Urothelium cell line (cell line): ENCODE measurements around the gene EVA1C.
"Not testable (repeated sequence)": the region's sequence is repeated elsewhere in the genome, so short reads cannot be mapped to it uniquely, and the experiment has no call there.

Source experiments
- DNase-seq: peaks from one replicate; pipeline ENCODE4 v3.0.0; 2011; ENCODE audit warnings: low spot score, mixed read lengths
- FAIRE-seq: peaks from 2 replicates; lab custom pipeline; 2011; peaks lifted over from hg19 to GRCh38; lab: Jason Lieb, UNC

The EVA1C gene

DNA sequence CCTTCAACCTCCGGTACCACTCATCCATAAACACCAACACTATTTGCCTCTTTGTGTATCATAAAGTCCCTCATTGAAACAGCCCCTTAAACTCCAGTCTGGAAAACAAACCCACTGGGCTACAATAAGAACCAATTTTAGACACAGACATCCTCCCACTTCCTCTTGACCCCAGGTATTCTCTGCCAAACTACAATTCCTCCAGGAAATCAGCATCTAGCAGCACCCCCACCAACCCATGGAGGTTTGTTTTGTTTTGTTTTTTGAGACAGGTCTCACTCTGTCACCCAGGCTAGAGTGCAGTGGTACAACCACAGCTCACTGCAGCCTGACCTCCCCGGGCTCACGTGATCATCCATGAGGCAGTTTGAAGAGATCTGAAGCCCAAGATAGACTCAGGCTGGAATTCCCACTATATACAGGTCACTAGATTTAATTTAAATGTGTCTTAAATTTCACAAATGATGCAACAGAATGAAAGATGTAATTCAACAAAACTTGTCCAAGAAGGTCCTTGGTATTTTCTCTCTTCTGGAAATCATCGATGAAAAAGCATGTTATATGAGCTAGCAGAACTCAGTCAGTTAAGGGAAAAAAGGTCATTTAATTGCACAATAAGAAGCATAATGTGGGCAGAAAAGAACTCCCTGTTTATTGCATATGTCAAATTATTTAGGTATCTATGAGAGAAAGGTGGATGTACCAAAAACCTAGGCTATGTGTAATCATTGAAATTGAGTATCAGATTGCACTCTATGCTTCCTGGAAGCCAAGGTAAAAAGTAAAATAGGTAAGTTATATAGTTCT is 142.5 kb downstream of the EVA1C start:
- FAIRE-seq (no peak), DNase-seq (no peak)

DNA sequence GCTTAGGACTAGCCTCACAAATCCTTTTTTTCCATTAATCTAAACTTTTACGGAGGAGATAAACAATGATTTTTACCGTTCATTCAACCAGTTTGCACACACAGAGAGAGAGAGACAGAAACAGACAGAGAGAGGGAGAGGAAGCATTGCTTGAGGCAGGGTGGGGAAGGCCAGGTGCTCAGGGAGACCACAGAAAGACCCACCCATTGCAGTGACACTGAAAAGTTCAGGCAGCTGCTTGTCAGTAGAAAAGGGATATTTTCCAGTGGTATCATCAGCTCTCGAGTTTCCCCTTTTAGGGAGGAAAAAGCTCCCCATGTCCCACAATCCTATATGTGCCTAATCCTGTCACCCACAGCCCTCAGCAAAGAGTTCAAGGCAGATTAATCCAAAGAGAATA is 145.6 kb downstream of the EVA1C start:
- no peak for DNase-seq
- no peak for FAIRE-seq

DNA sequence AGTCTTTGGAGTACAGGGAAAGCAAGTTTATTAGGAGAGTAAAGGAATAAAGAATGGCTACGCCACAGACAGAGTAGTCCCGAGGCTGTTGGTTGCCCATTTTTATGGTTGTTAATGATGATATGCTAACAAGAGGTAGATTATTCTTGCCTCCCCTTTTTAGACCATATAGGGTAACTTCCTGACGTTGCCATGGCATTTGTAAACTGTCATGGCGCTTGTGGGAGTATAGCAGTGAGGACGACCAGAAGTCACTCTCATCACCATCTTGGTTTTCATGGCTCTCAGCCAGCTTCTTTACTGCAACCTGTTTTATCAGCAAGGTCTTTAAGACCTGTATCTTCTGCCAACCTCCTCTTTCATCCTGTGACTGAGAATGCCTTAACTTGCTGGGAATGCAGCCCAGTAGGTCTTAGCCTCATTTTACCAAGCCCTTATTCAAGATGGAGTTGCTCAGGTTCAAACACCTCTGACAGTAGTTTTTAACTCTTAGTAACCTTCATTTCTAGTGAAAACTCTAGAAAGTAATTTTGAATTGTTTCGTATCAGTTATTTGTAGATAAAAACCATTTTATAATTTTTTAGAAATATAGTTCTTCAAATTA is 146.6 kb downstream of the EVA1C start:
- FAIRE-seq (no peak), DNase-seq (no peak)

GRCh38 chr21:32560896-32561295 is 148.4 kb downstream of the EVA1C start:
- DNase-seq (no peak), FAIRE-seq (no peak)

DNA sequence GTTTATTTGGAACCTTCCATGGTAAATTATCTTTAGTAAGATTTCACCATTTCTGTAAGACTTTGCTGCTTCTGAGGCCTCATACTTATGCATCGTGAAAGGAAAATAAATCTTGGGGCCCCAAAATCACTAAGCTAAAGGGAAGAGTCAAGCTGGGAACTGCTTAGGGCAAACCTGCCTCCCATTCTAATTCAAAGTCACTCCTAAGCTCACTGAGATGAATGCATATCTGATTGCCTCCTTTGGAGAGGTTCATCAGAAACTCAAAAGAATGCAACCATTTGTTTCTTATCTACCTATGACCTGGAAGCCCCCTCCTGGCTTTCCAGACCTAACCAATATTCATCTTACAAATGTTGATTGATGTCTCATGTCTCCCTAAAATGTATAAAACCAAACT is 149.0 kb downstream of the EVA1C start:
- not testable (repeated sequence) for DNase-seq, FAIRE-seq

DNA sequence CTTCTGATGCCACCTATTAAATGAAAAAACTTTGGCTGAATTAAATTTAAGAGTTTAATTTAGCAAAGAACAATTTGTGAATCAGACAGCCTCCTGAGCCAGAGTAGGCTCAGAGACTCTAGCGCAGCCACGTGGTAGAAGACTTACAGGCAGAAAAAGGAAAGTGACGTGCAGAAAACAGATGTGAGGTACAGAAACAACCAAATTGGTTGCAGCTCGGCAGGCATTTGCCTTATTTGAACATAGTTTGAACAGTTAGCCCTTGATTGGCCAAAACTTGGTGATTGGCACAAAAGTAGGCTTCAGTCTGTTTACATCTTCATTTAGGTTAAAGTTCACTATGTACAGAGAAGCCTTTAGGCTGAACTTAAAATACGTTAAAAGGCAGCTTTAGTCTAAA is 149.9 kb downstream of the EVA1C start:
- FAIRE-seq = no peak
- no peak for DNase-seq

- DNase-seq (no peak), FAIRE-seq (no peak)
These were observed 150.4 kb downstream of the EVA1C start for GRCh38 chr21:32562915-32563314.
